Activated B cell treated with CpG ODN at 0.5 μM for 24 hours (primary cell): ENCODE data around the gene PCDH9. TPM values are rescaled to one million over a fixed set of nuclear protein-coding genes. Genes with fewer than 3 reads are reported as not detected.

Experiments
- ATAC-seq: fragments of 200-7000 bp; cut with Tn5 transposase; one replicate; pipeline ENCODE4 v1.10.0; 2021; ENCODE audit warnings: low read depth, mild to moderate bottlenecking, moderate library complexity
- CTCF ChIA-PET: fragments of 350-600 bp; sonication (Branson Sonifier 250); formaldehyde crosslinking; loops from one replicate; lab custom pipeline; 2021; ENCODE audit warnings: antibody characterized with exemption; lab: Charles Lee
- POLR2A ChIA-PET: fragments of 350-600 bp; sonication (Branson Sonifier 250); formaldehyde crosslinking; loops from one replicate; lab custom pipeline; 2021; ENCODE audit warnings: antibody characterized with exemption; lab: Charles Lee
- DNase-seq: peaks from one replicate; pipeline ENCODE4 v3.0.0; 2022
- H3K27ac Mint-ChIP-seq: one replicate; pipeline ENCODE4 v1.8.0; 2020; ENCODE audit warnings: mixed read lengths
- H3K27me3 Mint-ChIP-seq: one replicate; pipeline ENCODE4 v1.8.0; 2021; ENCODE audit warnings: mixed read lengths
- H3K36me3 Mint-ChIP-seq: one replicate; pipeline ENCODE4 v1.8.0; 2021; ENCODE audit warnings: low read depth, mixed read lengths
- H3K4me1 Mint-ChIP-seq: one replicate; pipeline ENCODE4 v1.8.0; 2021; ENCODE audit warnings: mixed read lengths
- H3K4me3 Mint-ChIP-seq: one replicate; pipeline ENCODE4 v1.8.0; 2020; ENCODE audit warnings: mild to moderate bottlenecking, mixed read lengths
- H3K9me3 Mint-ChIP-seq: one replicate; pipeline ENCODE4 v1.8.0; 2020; ENCODE audit warnings: mixed read lengths
- intact Hi-C: fragments of 100-400 bp; cut with micrococcal nuclease; formaldehyde crosslinking; loops from one replicate; pipeline ENCODE4 v1.15.1; 2024
- total RNA-seq: library from RNA; stranded (reverse); gene quantifications from 2 replicates; pipeline ENCODE4 v1.2.3, GENCODE V29; 2022
- TF ChIP-seq, protein P1 (sequence below): fragments of 200-600 bp; IDR thresholded peaks from one replicate; pipeline ENCODE4 v1.8.0; 2022; ENCODE audit warnings: antibody characterized with exemption, mild to moderate bottlenecking

PCDH9 gene
- total RNA-seq, 1 donor from 2014 or later: 6.4 TPM

DNA sequence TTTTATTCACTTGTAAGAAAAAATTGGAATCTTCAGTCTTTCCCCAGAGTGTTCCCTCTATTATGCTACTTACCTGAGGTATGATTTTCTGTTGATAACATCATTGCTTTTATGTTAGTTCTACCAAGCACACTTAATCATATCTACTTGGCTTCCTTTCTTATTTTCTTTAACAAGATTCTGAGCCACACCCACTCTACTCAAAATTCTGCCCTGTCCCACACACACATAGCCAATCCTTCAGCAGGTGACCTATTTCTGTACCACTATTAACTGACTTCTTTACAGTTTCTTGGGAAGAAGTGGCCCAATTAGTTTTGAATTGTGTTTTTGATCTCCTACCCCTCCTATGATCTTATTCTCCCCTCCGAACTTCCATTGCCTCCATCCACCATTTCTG is 215.7 kb downstream of the PCDH9 start:
- H3K27me3 Mint-ChIP-seq: no peaks in the 10 kb centered on the region
- DNase-seq (no peak), ATAC-seq (no peak)
- CTCF ChIA-PET: no interaction called here
- no peaks in the 10 kb centered on the region for H3K36me3 Mint-ChIP-seq
- H3K27ac Mint-ChIP-seq: no peak overlapping the region
- H3K4me1 Mint-ChIP-seq: peaks cover 7% of the 10 kb centered on the region
- POLR2A ChIA-PET: no interaction called here
- intact Hi-C loops: no loop called here
- TF ChIP-seq, protein P1, sequence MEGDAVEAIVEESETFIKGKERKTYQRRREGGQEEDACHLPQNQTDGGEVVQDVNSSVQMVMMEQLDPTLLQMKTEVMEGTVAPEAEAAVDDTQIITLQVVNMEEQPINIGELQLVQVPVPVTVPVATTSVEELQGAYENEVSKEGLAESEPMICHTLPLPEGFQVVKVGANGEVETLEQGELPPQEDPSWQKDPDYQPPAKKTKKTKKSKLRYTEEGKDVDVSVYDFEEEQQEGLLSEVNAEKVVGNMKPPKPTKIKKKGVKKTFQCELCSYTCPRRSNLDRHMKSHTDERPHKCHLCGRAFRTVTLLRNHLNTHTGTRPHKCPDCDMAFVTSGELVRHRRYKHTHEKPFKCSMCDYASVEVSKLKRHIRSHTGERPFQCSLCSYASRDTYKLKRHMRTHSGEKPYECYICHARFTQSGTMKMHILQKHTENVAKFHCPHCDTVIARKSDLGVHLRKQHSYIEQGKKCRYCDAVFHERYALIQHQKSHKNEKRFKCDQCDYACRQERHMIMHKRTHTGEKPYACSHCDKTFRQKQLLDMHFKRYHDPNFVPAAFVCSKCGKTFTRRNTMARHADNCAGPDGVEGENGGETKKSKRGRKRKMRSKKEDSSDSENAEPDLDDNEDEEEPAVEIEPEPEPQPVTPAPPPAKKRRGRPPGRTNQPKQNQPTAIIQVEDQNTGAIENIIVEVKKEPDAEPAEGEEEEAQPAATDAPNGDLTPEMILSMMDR: no peak
- H3K9me3 Mint-ChIP-seq: no peaks in the 10 kb centered on the region
- no peak overlapping the region for H3K4me3 Mint-ChIP-seq

DNA sequence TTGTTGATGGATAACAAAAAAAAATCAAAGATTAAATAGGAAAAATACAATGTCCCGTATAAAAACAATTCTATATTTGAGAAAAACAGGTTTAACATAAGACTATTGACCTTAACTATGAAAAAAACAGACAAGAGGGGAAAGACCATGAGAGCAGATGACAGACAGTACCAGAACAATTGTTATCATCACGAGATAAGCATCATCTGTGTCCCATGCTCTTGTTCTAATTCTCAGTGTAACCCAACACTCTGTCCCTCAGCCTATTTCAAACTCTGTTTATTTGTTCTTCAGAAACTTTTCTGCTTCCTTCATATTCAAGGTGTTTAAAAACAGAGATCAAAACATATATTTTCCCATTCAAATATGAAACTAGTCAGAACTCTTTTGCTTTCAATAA is 216.4 kb downstream of the PCDH9 start:
- POLR2A ChIA-PET: no interaction called here
- Mint-ChIP-seq H3K9me3 (no peaks in the 10 kb centered on the region), H3K4me1 (peaks cover 4% of the 10 kb centered on the region), H3K4me3 (no peak overlapping the region), H3K36me3 (no peaks in the 10 kb centered on the region), H3K27ac (no peak overlapping the region), H3K27me3 (no peaks in the 10 kb centered on the region)
- ATAC-seq: no peak
- CTCF ChIA-PET: no interaction called here
- TF ChIP-seq, protein P1: no peak
- no peak for DNase-seq
- intact Hi-C loops: no loop called here

DNA sequence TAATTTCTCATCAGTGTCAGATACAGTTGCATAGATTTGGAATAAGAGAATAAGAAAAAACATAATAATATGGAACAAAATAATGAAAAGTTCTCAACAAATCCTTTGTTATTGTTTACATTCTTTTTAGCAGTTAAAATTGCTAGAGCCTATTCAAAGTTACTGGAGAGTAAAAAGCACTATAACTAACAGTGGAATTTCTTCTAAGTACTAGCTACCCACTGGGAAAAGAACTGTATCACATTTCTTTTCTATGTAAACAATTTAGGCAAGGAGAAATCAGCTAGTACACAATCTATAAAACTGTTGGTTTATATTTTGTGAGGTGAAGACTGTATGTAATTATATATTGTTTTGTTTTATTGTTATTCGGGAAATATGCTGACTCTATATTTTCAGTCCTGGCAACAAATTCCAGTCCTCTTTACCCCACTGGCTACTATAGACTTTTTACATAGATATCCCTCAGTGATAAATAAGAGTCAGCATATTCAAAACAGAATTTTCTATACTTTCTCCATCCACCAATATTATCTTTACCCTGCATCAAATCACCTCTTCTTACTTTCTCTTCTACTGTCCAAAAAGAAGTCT is 222.0 kb downstream of the PCDH9 start:
- TF ChIP-seq, protein P1: no peak
- POLR2A ChIA-PET: no interaction called here
- no peak overlapping the region for H3K4me3 Mint-ChIP-seq

DNA sequence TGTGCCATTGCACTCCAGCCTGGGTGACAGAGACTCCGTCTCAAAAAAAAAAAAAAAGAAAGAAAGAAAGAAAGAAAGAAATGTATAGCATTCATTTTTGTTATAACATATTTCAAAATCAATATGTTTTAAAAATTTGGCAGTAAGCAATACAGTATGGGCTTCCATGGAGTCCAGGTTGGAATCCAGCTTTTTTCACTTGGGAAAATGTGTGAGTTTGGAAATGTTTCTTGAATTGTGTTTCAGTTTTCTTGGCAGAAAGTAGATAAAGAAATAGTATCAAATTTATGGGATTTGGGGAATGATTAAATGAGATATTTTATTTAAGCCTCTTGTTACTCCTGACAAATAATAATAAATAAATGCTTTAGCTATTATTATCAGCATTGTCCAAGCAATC is 225.6 kb downstream of the PCDH9 start:
- no peaks in the 10 kb centered on the region for H3K4me1 Mint-ChIP-seq
- H3K36me3 Mint-ChIP-seq: no peaks in the 10 kb centered on the region
- no peak for ATAC-seq
- H3K27ac Mint-ChIP-seq: no peak overlapping the region
- intact Hi-C loops: no loop called here
- TF ChIP-seq, protein P1: no peak
- H3K9me3 Mint-ChIP-seq: peaks cover 2% of the 10 kb centered on the region
- no peak overlapping the region for H3K4me3 Mint-ChIP-seq
- ChIA-PET POLR2A (interaction anchor here (1.1 kb wide), 1 partner anchor 10 kb away, joined by 5 read pairs; no protein-coding TSS in a partner anchor), CTCF (no interaction called here)
- DNase-seq: no peak
- H3K27me3 Mint-ChIP-seq: no peaks in the 10 kb centered on the region

More for the DNA sequence above, 222.0 kb downstream of the PCDH9 start:
- Mint-ChIP-seq H3K27ac (no peak overlapping the region), H3K27me3 (no peaks in the 10 kb centered on the region), H3K36me3 (no peaks in the 10 kb centered on the region), H3K4me1 (no peaks in the 10 kb centered on the region), H3K9me3 (peaks cover 2% of the 10 kb centered on the region)
- ATAC-seq (no peak), DNase-seq (no peak)
- intact Hi-C loops: no loop called here
- CTCF ChIA-PET: no interaction called here

DNA sequence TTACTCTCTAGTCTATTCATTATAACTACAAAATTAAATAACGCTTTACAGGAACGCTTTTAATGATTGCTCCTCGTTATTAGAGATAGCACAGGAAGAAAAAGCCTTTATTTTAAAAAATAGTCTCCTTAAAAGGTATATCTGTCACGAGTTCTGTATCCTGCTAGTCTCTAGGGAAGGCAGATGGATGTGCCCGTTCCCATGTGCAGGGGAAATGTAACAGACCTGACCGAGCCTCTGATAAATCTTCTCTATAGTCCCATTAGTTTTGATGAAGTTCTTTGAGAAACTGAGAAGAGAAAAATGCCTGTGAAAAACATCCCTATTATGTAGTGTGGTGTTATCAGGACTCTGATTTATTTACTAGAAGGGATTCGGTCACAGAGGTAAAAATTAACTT is 226.4 kb downstream of the PCDH9 start:
- ChIA-PET POLR2A (interaction anchor here (1.1 kb wide), 1 partner anchor 9 kb away, joined by 5 read pairs; no protein-coding TSS in a partner anchor), CTCF (no interaction called here)
- Mint-ChIP-seq H3K4me1 (no peaks in the 10 kb centered on the region), H3K36me3 (no peaks in the 10 kb centered on the region), H3K4me3 (no peak overlapping the region), H3K27me3 (no peaks in the 10 kb centered on the region), H3K9me3 (peaks cover 2% of the 10 kb centered on the region), H3K27ac (no peak overlapping the region)
- DNase-seq: no peak
- no peak for ATAC-seq
- TF ChIP-seq, protein P1: no peak
- intact Hi-C loops: no loop called here
